Common myeloid progenitor, CD34-positive (primary cell): ENCODE data around the gene KCTD16.
A peak's percentile ranks its signal among the peaks of the same experiment; 100 is the strongest.

Source experiments
- CTCF ChIA-PET: fragments of 350-600 bp; sonication (Branson Sonifier 250); formaldehyde crosslinking; loops from one replicate; lab custom pipeline; 2021; ENCODE audit warnings: antibody characterized with exemption; lab: Charles Lee
- POLR2A ChIA-PET: fragments of 350-600 bp; sonication (Branson Sonifier 250); formaldehyde crosslinking; loops from one replicate; lab custom pipeline; 2021; ENCODE audit warnings: antibody characterized with exemption; lab: Charles Lee
- DNase-seq, 3 donors: peaks; one replicate each; pipeline versions ENCODE4 v3.0.0 to v3.0.0-alpha.2; 2013
- H3K27ac ChIP-seq, 2 experiments: 1 replicate in 1 of 2; 2 replicates in 1 of 2; pipeline ENCODE4 v1.7.0; 2013; ENCODE audit warnings: inconsistent platforms in 2 of 2, low read length in 2 of 2, mild to moderate bottlenecking in 2 of 2, low read depth in 1 of 2, moderate library complexity in 1 of 2; ENCODE audit not compliant: severe bottlenecking in 2 of 2, insufficient read depth in 1 of 2, poor library complexity in 1 of 2
- H3K27me3 ChIP-seq, 5 experiments: replicated peaks in 2 of 5; 1 replicate in 3 of 5; 2 replicates in 2 of 5; pipeline versions ENCODE4 v1.6.1 to v1.7.0; 2013; ENCODE audit warnings: low read length in 4 of 5, mild to moderate bottlenecking in 2 of 5, moderate library complexity in 2 of 5, inconsistent platforms in 1 of 5; ENCODE audit not compliant: insufficient read depth in 5 of 5, control insufficient read depth in 4 of 5
- H3K36me3 ChIP-seq, 4 experiments: 1 replicate in 2 of 4; 2 replicates in 2 of 4; pipeline versions ENCODE4 v1.6.1 to v1.7.0; 2013; ENCODE audit warnings: low read length in 3 of 4, control low read depth in 1 of 4, mild to moderate bottlenecking in 1 of 4; ENCODE audit not compliant: control insufficient read depth in 4 of 4, insufficient read depth in 4 of 4
- H3K4me1 ChIP-seq, 4 experiments: 1 replicate in 3 of 4; 2 replicates in 1 of 4; pipeline versions ENCODE4 v1.6.1 to v1.7.1; 2013; ENCODE audit warnings: low read length in 3 of 4, mild to moderate bottlenecking in 3 of 4, control low read depth in 1 of 4, inconsistent platforms in 1 of 4, moderate library complexity in 1 of 4; ENCODE audit not compliant: control insufficient read depth in 4 of 4, insufficient read depth in 4 of 4; ENCODE audit errors: control extremely low read depth in 1 of 4
- H3K4me3 ChIP-seq, 7 experiments: 1 replicate in 4 of 7; 2 replicates in 3 of 7; pipeline versions ENCODE4 v1.5.1 to v1.7.0; 2013; ENCODE audit warnings: mild to moderate bottlenecking in 7 of 7, low read length in 6 of 7, moderate library complexity in 6 of 7, inconsistent platforms in 2 of 7, low read depth in 2 of 7, control low read depth in 1 of 7; ENCODE audit not compliant: insufficient read depth in 4 of 7, control insufficient read depth in 1 of 7; ENCODE audit errors: extremely low read depth in 1 of 7
- H3K9me3 ChIP-seq, 5 experiments: 1 replicate in 4 of 5; 2 replicates in 1 of 5; pipeline versions ENCODE4 v1.6.1 to v1.7.1; 2013; ENCODE audit warnings: low read length in 4 of 5, mild to moderate bottlenecking in 2 of 5, inconsistent platforms in 1 of 5, low read depth in 1 of 5, moderate library complexity in 1 of 5; ENCODE audit not compliant: control insufficient read depth in 4 of 5, insufficient read depth in 2 of 5; ENCODE audit errors: control extremely low read depth in 1 of 5
- WGBS: methylation state at CpG from one replicate; pipeline ENCODE4 v1.1.5; 2013; ENCODE audit not compliant: insufficient coverage; 5-methylcytosine and 5-hydroxymethylcytosine counted together

Gene KCTD16

GRCh38 chr5:144323181-144323580, 152.5 kb downstream of the KCTD16 start:
- CTCF ChIA-PET = no interaction called here
- Histone ChIP-seq H3K36me3 (no peaks in the 10 kb centered on the region), H3K9me3 (no peaks in the 10 kb centered on the region), H3K27me3 (no peaks in the 10 kb centered on the region), H3K4me3 (no peak overlapping the region), H3K27ac (no peak overlapping the region), H3K4me1 (no peaks in the 10 kb centered on the region)
- WGBS = no CpG with 5 or more reads among the region's 1 CpG
- POLR2A ChIA-PET = no interaction called here
- DNase-seq = no peak

GRCh38 chr5:144325532-144325931, 154.9 kb downstream of the KCTD16 start:
- DNase-seq = no peak
- 96% methylated on average over 2 of the region's 3 CpGs for WGBS
- no peaks in the 10 kb centered on the region for H3K4me1 ChIP-seq
- H3K27me3 ChIP-seq = no peaks in the 10 kb centered on the region
- H3K27ac ChIP-seq = no peak overlapping the region
- H3K9me3 ChIP-seq = no peaks in the 10 kb centered on the region
- H3K36me3 ChIP-seq = no peaks in the 10 kb centered on the region
- no peak overlapping the region for H3K4me3 ChIP-seq
- POLR2A ChIA-PET = no interaction called here
- CTCF ChIA-PET = no interaction called here

GRCh38 chr5:144328494-144328893, 157.8 kb downstream of the KCTD16 start:
- H3K27ac ChIP-seq = no peak overlapping the region
- WGBS = 88% methylated on average over 1 of the region's 2 CpGs
- ChIA-PET CTCF (no interaction called here), POLR2A (no interaction called here)
- H3K4me1 ChIP-seq = no peaks in the 10 kb centered on the region
- H3K27me3 ChIP-seq = no peaks in the 10 kb centered on the region
- H3K36me3 ChIP-seq = no peaks in the 10 kb centered on the region
- DNase-seq = no peak
- H3K4me3 ChIP-seq = no peak overlapping the region
- H3K9me3 ChIP-seq = no peaks in the 10 kb centered on the region

GRCh38 chr5:144328980-144329379, 158.3 kb downstream of the KCTD16 start:
- no peak for DNase-seq
- Histone ChIP-seq H3K4me3 (no peak overlapping the region), H3K27me3 (no peaks in the 10 kb centered on the region), H3K9me3 (no peaks in the 10 kb centered on the region), H3K27ac (no peak overlapping the region), H3K36me3 (no peaks in the 10 kb centered on the region), H3K4me1 (no peaks in the 10 kb centered on the region)
- POLR2A ChIA-PET = no interaction called here
- CTCF ChIA-PET = no interaction called here

GRCh38 chr5:144329681-144330080, 159.0 kb downstream of the KCTD16 start:
- no peak for DNase-seq
- Histone ChIP-seq H3K4me3 (no peak overlapping the region), H3K4me1 (no peaks in the 10 kb centered on the region), H3K27ac (no peak overlapping the region), H3K36me3 (no peaks in the 10 kb centered on the region), H3K27me3 (no peaks in the 10 kb centered on the region), H3K9me3 (no peaks in the 10 kb centered on the region)
- ChIA-PET POLR2A (no interaction called here), CTCF (no interaction called here)

- H3K36me3 ChIP-seq = no peaks in the 10 kb centered on the region
- H3K9me3 ChIP-seq = no peaks in the 10 kb centered on the region
- ChIA-PET CTCF (no interaction called here), POLR2A (no interaction called here)
- H3K4me3 ChIP-seq = no peak overlapping the region
- no peak overlapping the region for H3K27ac ChIP-seq
- no peaks in the 10 kb centered on the region for H3K27me3 ChIP-seq
- DNase-seq = no peak
- no peaks in the 10 kb centered on the region for H3K4me1 ChIP-seq
Observed at GRCh38 chr5:144331361-144331760, 160.7 kb downstream of the KCTD16 start.

GRCh38 chr5:144332265-144332664, 161.6 kb downstream of the KCTD16 start:
- no peaks in the 10 kb centered on the region for H3K9me3 ChIP-seq
- H3K4me3 ChIP-seq = no peak overlapping the region
- POLR2A ChIA-PET = no interaction called here
- no peaks in the 10 kb centered on the region for H3K36me3 ChIP-seq
- 100% methylated on average over 1 of the region's 1 CpG for WGBS
- peak in 2 of 3 donors; percentile 0 to 3 for DNase-seq
- no peaks in the 10 kb centered on the region for H3K4me1 ChIP-seq
- CTCF ChIA-PET = no interaction called here
- no peaks in the 10 kb centered on the region for H3K27me3 ChIP-seq
- no peak overlapping the region for H3K27ac ChIP-seq
